Transverse colon (tissue), 4 donors: Measurements from ENCODE around the gene RHOBTB3. TPM values are rescaled to one million over a fixed set of nuclear protein-coding genes. Genes with fewer than 3 reads are reported as not detected.

Source experiments
- DNase-seq: peaks from one replicate; pipeline ENCODE4 v3.0.0-alpha.2; 2019
- H3K27ac ChIP-seq, 4 donors: fragments of 200-600 bp; sonication (generic); 2 replicates each; pipeline ENCODE4 v1.5.1; 2016 to 2018; ENCODE audit warnings: inconsistent platforms in 4 of 4
- H3K27me3 ChIP-seq: fragments of 200-600 bp; sonication (generic); 2 replicates; pipeline ENCODE4 v1.5.1; 2017; ENCODE audit warnings: inconsistent platforms
- H3K36me3 ChIP-seq, 4 donors: fragments of 200-600 bp; sonication (generic); 2 replicates each; pipeline ENCODE4 v1.5.1; 2017 to 2019; ENCODE audit warnings: inconsistent platforms in 4 of 4
- H3K4me1 ChIP-seq, 4 donors: fragments of 200-600 bp; sonication (generic); 2 replicates each; pipeline ENCODE4 v1.5.1; 2017 to 2020; ENCODE audit warnings: inconsistent platforms in 4 of 4
- H3K4me3 ChIP-seq, 4 donors: fragments of 200-600 bp; sonication (generic); 1 replicate in 1 of 4; 2 replicates in 3 of 4; pipeline versions ENCODE4 v1.5.1 to v1.6.1; 2017 to 2019; ENCODE audit warnings: inconsistent platforms in 4 of 4
- H3K9me3 ChIP-seq, 2 donors: fragments of 200-600 bp; sonication (generic); 2 replicates each; pipeline ENCODE4 v1.5.1; 2017 to 2019; ENCODE audit warnings: inconsistent platforms in 2 of 2
- EP300 ChIP-seq: sonication (generic); formaldehyde crosslinking; IDR thresholded peaks from one replicate; pipeline ENCODE4 v1.6.1; 2017; ENCODE audit warnings: antibody characterized with exemption, low read depth
- POLR2A ChIP-seq: fragments of 450-650 bp; IDR thresholded peaks from one replicate; pipeline ENCODE4 v1.6.1; 2016; ENCODE audit warnings: antibody characterized with exemption, mild to moderate bottlenecking, moderate library complexity
- POLR2AphosphoS5 ChIP-seq, 3 donors: sonication (generic); formaldehyde crosslinking; IDR thresholded peaks; one replicate each; pipeline ENCODE4 v1.6.1; 2016; ENCODE audit warnings: antibody characterized with exemption in 3 of 3
- WGBS, 2 donors: methylation state at CpG; one replicate each; pipeline ENCODE4 v1.1.5; 2018; ENCODE audit warnings: low coverage in 1 of 2; 5-methylcytosine and 5-hydroxymethylcytosine counted together
- in situ Hi-C, 4 donors: fragments of 200-750 bp; cut with MboI; loops; one replicate each; pipeline versions ENCODE4 v1.15.0 to v1.15.1; 2017; ENCODE audit warnings: low sequenced_read_pairs in 3 of 4, low pct_ligation_motif_present in 1 of 4, low pct_unique_long_range_greater_than_20kb in 1 of 4
- intact Hi-C: fragments of 100-400 bp; cut with DNase I; formaldehyde crosslinking; loops from one replicate; pipeline ENCODE4 v1.15.1; 2023; ENCODE audit warnings: low total_unique reads
- total RNA-seq, 4 donors: library from RNA; depleted of rRNA; stranded (reverse); fragments of >200 nt; gene quantifications; one replicate each; pipeline ENCODE4 v1.1.0, GENCODE V29; 2016
- TF ChIP-seq, protein P1 (sequence below), 5 experiments: fragments of 200-600 bp in 3 of 5; fragments of 450-650 bp in 2 of 5; sonication (generic) in 3 of 5; IDR thresholded peaks; 1 replicate in 2 of 5; 2 replicates in 3 of 5; pipeline ENCODE4 v1.5.1; 2016 to 2017; ENCODE audit warnings: antibody characterized with exemption in 5 of 5, inconsistent platforms in 3 of 5, mild to moderate bottlenecking in 2 of 5, moderate library complexity in 1 of 5

RHOBTB3 gene
- total RNA-seq, 4 donors from 2014 or later: 53.0 to 143 (median 84.2) TPM

GRCh38 chr5:95845391-95845790 lies 114.3 kb downstream of the RHOBTB3 start:
- Histone ChIP-seq H3K4me3 (no peak overlapping the region), H3K4me1 (peaks cover 0 to 21% (median 18%) of the 10 kb centered on the region in 4 donors), H3K36me3 (no peaks in the 10 kb centered on the region), H3K9me3 (no peaks in the 10 kb centered on the region), H3K27me3 (no peaks in the 10 kb centered on the region), H3K27ac (no peak overlapping the region)
- intact Hi-C loops: loop anchor here (10.0 kb wide), 1 partner anchor 201 kb away; the partner anchor contains the start of gene RFESD
- WGBS, 2 donors: 69 to 80% methylated on average over 3 of the region's 3 CpGs
- DNase-seq: no peak
- in situ Hi-C loops: loop anchor here (5.0 to 10.0 kb wide), 5 partner anchors 63 to 188 kb away; no protein-coding TSS in a partner anchor
- no peak for TF ChIP-seq POLR2A
- no peak for TF ChIP-seq POLR2AphosphoS5 (IDR thresholded peaks at IDR 0.05)
- TF ChIP-seq, protein P1, sequence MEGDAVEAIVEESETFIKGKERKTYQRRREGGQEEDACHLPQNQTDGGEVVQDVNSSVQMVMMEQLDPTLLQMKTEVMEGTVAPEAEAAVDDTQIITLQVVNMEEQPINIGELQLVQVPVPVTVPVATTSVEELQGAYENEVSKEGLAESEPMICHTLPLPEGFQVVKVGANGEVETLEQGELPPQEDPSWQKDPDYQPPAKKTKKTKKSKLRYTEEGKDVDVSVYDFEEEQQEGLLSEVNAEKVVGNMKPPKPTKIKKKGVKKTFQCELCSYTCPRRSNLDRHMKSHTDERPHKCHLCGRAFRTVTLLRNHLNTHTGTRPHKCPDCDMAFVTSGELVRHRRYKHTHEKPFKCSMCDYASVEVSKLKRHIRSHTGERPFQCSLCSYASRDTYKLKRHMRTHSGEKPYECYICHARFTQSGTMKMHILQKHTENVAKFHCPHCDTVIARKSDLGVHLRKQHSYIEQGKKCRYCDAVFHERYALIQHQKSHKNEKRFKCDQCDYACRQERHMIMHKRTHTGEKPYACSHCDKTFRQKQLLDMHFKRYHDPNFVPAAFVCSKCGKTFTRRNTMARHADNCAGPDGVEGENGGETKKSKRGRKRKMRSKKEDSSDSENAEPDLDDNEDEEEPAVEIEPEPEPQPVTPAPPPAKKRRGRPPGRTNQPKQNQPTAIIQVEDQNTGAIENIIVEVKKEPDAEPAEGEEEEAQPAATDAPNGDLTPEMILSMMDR (IDR thresholded peaks at IDR 0.05): no peak
- TF ChIP-seq EP300: no peak

Other genes starting within 250 kb of the RHOBTB3 start
- 10 to 100 TPM; 28.1 to 72.1 (median 46.0) TPM for gene SKIC3, start 176.4 kb upstream of the RHOBTB3 start, total RNA-seq
- gene ARSK, start 176.2 kb upstream of the RHOBTB3 start, total RNA-seq: 1 to 10 TPM in 2 of 4 donors, under 1 TPM in 2; 0.40 to 5.6 (median 1.8) TPM
- gene GPR150, start 111.2 kb upstream of the RHOBTB3 start, total RNA-seq: under 1 TPM in 2 of 4 donors, not detected in 2; 0.41 to 0.60 TPM
- gene RFESD, start 84.6 kb upstream of the RHOBTB3 start, total RNA-seq: 1 to 10 TPM in 2 of 4 donors, not detected in 2; 1.1 to 1.4 TPM
- 1 to 10 TPM in 1 of 4 donors, under 1 TPM in 1, not detected in 2; 0.82 to 1.5 TPM for gene SPATA9, start 48.3 kb upstream of the RHOBTB3 start, total RNA-seq
- 100 to 1,000 TPM in 1 of 4 donors, 10 to 100 TPM in 3; 50.5 to 112 (median 64.4) TPM for gene GLRX, start 91.4 kb downstream of the RHOBTB3 start, total RNA-seq
- 10 to 100 TPM in 3 of 4 donors, 1 to 10 TPM in 1; 5.8 to 46.8 (median 19.7) TPM for gene ELL2, start 230.5 kb downstream of the RHOBTB3 start, total RNA-seq